IMR-90 (cell line): ENCODE measurements around the gene ZNF408. TPM values are rescaled to one million over a fixed set of nuclear protein-coding genes. Genes with fewer than 3 reads are reported as not detected.

ENCODE experiments used
- ATAC-seq: fragments of 200-7000 bp; cut with Tn5 transposase; 2 replicates; pipeline ENCODE4 v1.9.1; 2020; ENCODE audit warnings: low read depth, mild to moderate bottlenecking, moderate library complexity
- BruUV-seq: library from RNA; stranded (reverse); fragments of 400-500 nt; replicated peaks from 2 replicates; lab custom pipeline; 2021; lab: Mats Ljungman, UMichigan
- CTCF ChIA-PET: fragments of 300-600 bp; formaldehyde crosslinking; extraction: SDS; loops from one replicate; lab custom pipeline; 2021; ENCODE audit warnings: antibody characterized with exemption; lab: Yijun Ruan, JAX
- POLR2A ChIA-PET: fragments of 300-600 bp; sonication (Branson Sonifier 250); formaldehyde crosslinking; loops from one replicate; lab custom pipeline; 2022; ENCODE audit warnings: antibody characterized with exemption; ENCODE audit not compliant: unreplicated experiment; lab: Charles Lee
- DNase-seq: peaks from one replicate; pipeline ENCODE4 v3.0.0; 2013
- H2AFZ ChIP-seq: replicated peaks from 2 replicates; pipeline ENCODE3; 2013; ENCODE audit warnings: low read length, mild to moderate bottlenecking; ENCODE audit not compliant: poor library complexity
- H2AK5ac ChIP-seq: 2 replicates; pipeline ENCODE4 v1.6.1; 2013; ENCODE audit warnings: low read depth, low read length, inconsistent platforms
- H2AK9ac ChIP-seq: replicated peaks from 2 replicates; pipeline ENCODE3; 2013; ENCODE audit warnings: mild to moderate bottlenecking, low read depth, low read length, moderate library complexity; ENCODE audit not compliant: poor library complexity
- H2BK120ac ChIP-seq: 2 replicates; pipeline ENCODE4 v1.6.1; 2013; ENCODE audit warnings: low read depth, low read length, inconsistent platforms
- H2BK15ac ChIP-seq: 3 replicates; pipeline ENCODE4 v1.6.1; 2013; ENCODE audit warnings: low read depth, low read length, inconsistent platforms
- H2BK20ac ChIP-seq: 2 replicates; pipeline ENCODE4 v1.6.1; 2013; ENCODE audit warnings: low read depth, mild to moderate bottlenecking, inconsistent platforms, low read length, moderate library complexity
- H2BK5ac ChIP-seq: 2 replicates; pipeline ENCODE4 v1.6.1; 2013; ENCODE audit warnings: mild to moderate bottlenecking, low read depth, low read length, inconsistent platforms; ENCODE audit not compliant: poor library complexity, severe bottlenecking
- H3K14ac ChIP-seq: replicated peaks from 2 replicates; pipeline ENCODE4 v1.6.1; 2013; ENCODE audit warnings: low read depth, low read length, inconsistent platforms
- H3K18ac ChIP-seq: 2 replicates; pipeline ENCODE4 v1.6.1; 2013; ENCODE audit warnings: low read depth, low read length, control low read depth
- H3K23ac ChIP-seq: 2 replicates; pipeline ENCODE4 v1.6.1; 2013; ENCODE audit warnings: low read depth, low read length, inconsistent platforms
- H3K27ac ChIP-seq: 2 replicates; pipeline ENCODE4 v1.5.1; 2013; ENCODE audit warnings: mild to moderate bottlenecking, control low read depth, low read length; ENCODE audit not compliant: insufficient read depth
- H3K27me3 ChIP-seq: 2 replicates; pipeline ENCODE4 v1.6.1; 2013; ENCODE audit warnings: low read length; ENCODE audit not compliant: control insufficient read depth, insufficient read depth
- H3K36me3 ChIP-seq: 2 replicates; pipeline ENCODE4 v1.6.1; 2013; ENCODE audit warnings: low read length, mixed read lengths; ENCODE audit not compliant: control insufficient read depth, insufficient read depth
- H3K4ac ChIP-seq: 2 replicates; pipeline ENCODE4 v1.6.1; 2013; ENCODE audit warnings: low read depth, low read length, inconsistent platforms
- H3K4me1 ChIP-seq: 2 replicates; pipeline ENCODE4 v1.6.1; 2013; ENCODE audit warnings: low read length, mixed read lengths; ENCODE audit not compliant: control insufficient read depth, insufficient read depth
- H3K4me2 ChIP-seq: 2 replicates; pipeline ENCODE4 v1.6.1; 2013; ENCODE audit warnings: low read depth, mild to moderate bottlenecking, control low read depth, low read length, moderate library complexity
- H3K4me3 ChIP-seq: 2 replicates; pipeline ENCODE4 v1.5.1; 2013; ENCODE audit warnings: low read depth, mild to moderate bottlenecking, control low read depth, low read length, moderate library complexity; ENCODE audit not compliant: insufficient read depth
- H3K56ac ChIP-seq: 2 replicates; pipeline ENCODE4 v1.6.1; 2013; ENCODE audit warnings: low read length, inconsistent platforms; ENCODE audit not compliant: insufficient read depth; ENCODE audit errors: extremely low read depth
- H3K79me1 ChIP-seq, 2 experiments: 2 replicates each; pipeline ENCODE4 v1.6.1; 2013; ENCODE audit warnings: low read length in 2 of 2, inconsistent platforms in 1 of 2, low read depth in 1 of 2
- H3K9ac ChIP-seq: 2 replicates; pipeline ENCODE4 v1.6.1; 2013; ENCODE audit warnings: low read depth, low read length, control low read depth
- H3K9me1 ChIP-seq: 2 replicates; pipeline ENCODE4 v1.6.1; 2013; ENCODE audit warnings: low read length, inconsistent platforms; ENCODE audit not compliant: insufficient read depth
- H3K9me3 ChIP-seq: 2 replicates; pipeline ENCODE4 v1.6.1; 2013; ENCODE audit warnings: low read length; ENCODE audit not compliant: control insufficient read depth, insufficient read depth
- H4K20me1 ChIP-seq: 2 replicates; pipeline ENCODE4 v1.6.1; 2013; ENCODE audit warnings: low read length, inconsistent platforms; ENCODE audit not compliant: insufficient read depth
- H4K5ac ChIP-seq: 2 replicates; pipeline ENCODE4 v1.6.1; 2013; ENCODE audit warnings: mild to moderate bottlenecking, low read depth, low read length, control low read depth
- H4K8ac ChIP-seq, 2 experiments: 2 replicates each; pipeline ENCODE4 v1.6.1; 2013; ENCODE audit warnings: low read depth in 2 of 2, low read length in 2 of 2, control low read depth in 1 of 2, inconsistent platforms in 1 of 2
- H4K91ac ChIP-seq: 2 replicates; pipeline ENCODE4 v1.6.1; 2013; ENCODE audit warnings: low read depth, low read length, inconsistent platforms; ENCODE audit not compliant: insufficient read depth
- POLR2A ChIP-seq: IDR thresholded peaks from 2 replicates; pipeline ENCODE4 v1.6.1; 2012; ENCODE audit warnings: mild to moderate bottlenecking, low read depth, low read length
- RCOR1 ChIP-seq: IDR thresholded peaks from 2 replicates; pipeline ENCODE4 v1.6.1; 2012; ENCODE audit warnings: mild to moderate bottlenecking, low read length, improper control_type of control experiment; ENCODE audit not compliant: insufficient replicate concordance
- WGBS, 2 experiments: methylation state at CpG; one replicate each; pipeline versions ENCODE4 v1.1.5 to v1.1.7; 2013; ENCODE audit warnings: missing lambda C conversion rate in 2 of 2; ENCODE audit not compliant: insufficient read length in 1 of 2; ENCODE audit errors: extremely low coverage in 2 of 2; 5-methylcytosine and 5-hydroxymethylcytosine counted together
- dilution Hi-C: fragments of 300-500 bp; cut with HindIII; formaldehyde crosslinking; loops from one replicate; pipeline ENCODE4 v1.14.3; 2018; ENCODE audit warnings: low sequenced_read_pairs; ENCODE audit not compliant: unreplicated experiment
- in situ Hi-C: fragments of 300-500 bp; cut with MboI; formaldehyde crosslinking; loops from 3 replicates; pipeline ENCODE4 v1.14.3; 2019; ENCODE audit warnings: low sequenced_read_pairs, inconsistent platforms, mixed read lengths
- intact Hi-C: fragments of 100-400 bp; cut with micrococcal nuclease; formaldehyde crosslinking; loops from 2 replicates; pipeline ENCODE4 v1.10.0; 2022
- polyA plus RNA-seq, 3 experiments: library from polyadenylated mRNA; depleted of rRNA; stranded (reverse); fragments of >200 nt; gene quantifications; 2 replicates each; pipeline ENCODE4 v1.2.3, GENCODE V29; 2012; ENCODE audit warnings: low replicate concordance in 1 of 3
- total RNA-seq: library from RNA; depleted of rRNA; stranded (reverse); fragments of >200 nt; gene quantifications from 2 replicates; pipeline ENCODE4 v1.2.3, GENCODE V29; 2012
- TF ChIP-seq, protein P1 (sequence below): conservative IDR thresholded peaks from 2 replicates; pipeline ENCODE4 v1.5.1; 2012; ENCODE audit warnings: mild to moderate bottlenecking, low read depth, low read length, improper control_type of control experiment
- TF ChIP-seq, protein P2 (sequence below): fragments of 150-350 bp; IDR thresholded peaks from 2 replicates; pipeline ENCODE4 v1.6.1; 2016; ENCODE audit warnings: low read depth, mild to moderate bottlenecking, low read length, moderate library complexity, borderline replicate concordance

ZNF408 gene
- total and polyA plus RNA-seq, 2 of the 4 experiments (the other 2 are of a cell fraction) = 9.5 to 11.1 TPM

DNA sequence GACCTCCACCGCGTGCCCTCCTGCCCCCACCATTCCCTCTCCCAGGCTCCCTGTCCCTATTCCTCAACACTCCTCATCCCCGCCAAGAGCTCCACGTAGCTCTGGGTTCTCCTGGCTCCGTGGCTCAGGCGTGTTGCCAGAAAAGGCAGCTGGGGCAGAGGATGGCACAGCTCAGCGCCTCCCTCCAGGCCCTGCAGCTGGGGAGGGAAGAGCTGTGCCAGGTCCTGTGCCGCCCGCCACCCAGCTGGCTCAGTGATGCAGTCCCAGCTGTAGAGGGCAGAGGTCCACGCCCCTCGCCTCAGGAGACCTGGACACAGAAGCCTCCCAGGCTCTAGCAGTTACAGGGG lies 4.6 kb upstream of the ZNF408 start:
- Histone ChIP-seq H2BK15ac (no peak overlapping the region), H2BK5ac (no peak overlapping the region), H4K8ac (no peak overlapping the region), H3K4me2 (no peak overlapping the region), H2AK5ac (no peak overlapping the region), H2AK9ac (peak overlapping the region; percentile 70), H3K9me1 (peaks cover 12% of the 10 kb centered on the region; the same call in 1 of the 2 replicates), H3K4me3 (no peak overlapping the region), H2AFZ (no peak overlapping the region), H3K23ac (no peak overlapping the region), H3K14ac (no peak overlapping the region), H3K9me3 (no peaks in the 10 kb centered on the region), H3K9ac (no peak overlapping the region), H3K18ac (no peak overlapping the region), H3K4me1 (peaks cover 13% of the 10 kb centered on the region), H3K36me3 (peaks cover 45% of the 10 kb centered on the region), H3K27me3 (no peaks in the 10 kb centered on the region), H4K5ac (no peak overlapping the region), H3K27ac (no peak overlapping the region), H3K79me1 (peaks cover 34 to 75% of the 10 kb centered on the region in 2 experiments), H2BK20ac (no peak overlapping the region), H3K56ac (no peak overlapping the region), H4K20me1 (0 out of 2 replicates have a peak, but pooled peaks cover 12% of the 10 kb centered on the region), H2BK120ac (no peak overlapping the region), H4K91ac (no peak overlapping the region), H3K4ac (no peak overlapping the region)
- DNase-seq (no peak), ATAC-seq (no peak)
- TF ChIP-seq, protein P1, sequence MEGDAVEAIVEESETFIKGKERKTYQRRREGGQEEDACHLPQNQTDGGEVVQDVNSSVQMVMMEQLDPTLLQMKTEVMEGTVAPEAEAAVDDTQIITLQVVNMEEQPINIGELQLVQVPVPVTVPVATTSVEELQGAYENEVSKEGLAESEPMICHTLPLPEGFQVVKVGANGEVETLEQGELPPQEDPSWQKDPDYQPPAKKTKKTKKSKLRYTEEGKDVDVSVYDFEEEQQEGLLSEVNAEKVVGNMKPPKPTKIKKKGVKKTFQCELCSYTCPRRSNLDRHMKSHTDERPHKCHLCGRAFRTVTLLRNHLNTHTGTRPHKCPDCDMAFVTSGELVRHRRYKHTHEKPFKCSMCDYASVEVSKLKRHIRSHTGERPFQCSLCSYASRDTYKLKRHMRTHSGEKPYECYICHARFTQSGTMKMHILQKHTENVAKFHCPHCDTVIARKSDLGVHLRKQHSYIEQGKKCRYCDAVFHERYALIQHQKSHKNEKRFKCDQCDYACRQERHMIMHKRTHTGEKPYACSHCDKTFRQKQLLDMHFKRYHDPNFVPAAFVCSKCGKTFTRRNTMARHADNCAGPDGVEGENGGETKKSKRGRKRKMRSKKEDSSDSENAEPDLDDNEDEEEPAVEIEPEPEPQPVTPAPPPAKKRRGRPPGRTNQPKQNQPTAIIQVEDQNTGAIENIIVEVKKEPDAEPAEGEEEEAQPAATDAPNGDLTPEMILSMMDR = no peak
- TF ChIP-seq POLR2A (no peak), RCOR1 (no peak)
- TF ChIP-seq, protein P2, sequence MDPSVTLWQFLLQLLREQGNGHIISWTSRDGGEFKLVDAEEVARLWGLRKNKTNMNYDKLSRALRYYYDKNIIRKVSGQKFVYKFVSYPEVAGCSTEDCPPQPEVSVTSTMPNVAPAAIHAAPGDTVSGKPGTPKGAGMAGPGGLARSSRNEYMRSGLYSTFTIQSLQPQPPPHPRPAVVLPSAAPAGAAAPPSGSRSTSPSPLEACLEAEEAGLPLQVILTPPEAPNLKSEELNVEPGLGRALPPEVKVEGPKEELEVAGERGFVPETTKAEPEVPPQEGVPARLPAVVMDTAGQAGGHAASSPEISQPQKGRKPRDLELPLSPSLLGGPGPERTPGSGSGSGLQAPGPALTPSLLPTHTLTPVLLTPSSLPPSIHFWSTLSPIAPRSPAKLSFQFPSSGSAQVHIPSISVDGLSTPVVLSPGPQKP = no peak
- dilution Hi-C loops = no loop called here
- in situ Hi-C loops = no loop called here
- ChIA-PET CTCF (no interaction called here), POLR2A (interaction anchor here (0.9 kb wide), 1 partner anchor 841 kb away, joined by 5 read pairs; no protein-coding TSS in a partner anchor)
- intact Hi-C loops = no loop called here
- BruUV-seq = no TSS peak
- WGBS, 2 experiments = 60% methylated on average over 1 of the region's 11 CpGs; no CpG with 5 or more reads in 1 of the 2 experiments
